HG03439 (cell line): ENCODE measurements around the gene NEK6.

Experiments used
- ATAC-seq: cut with Tn5 transposase; IDR thresholded peaks from one replicate; pipeline ENCODE4 v1.9.1; 2021; ENCODE audit warnings: mild to moderate bottlenecking, moderate library complexity; ENCODE audit not compliant: unreplicated experiment

NEK6 gene

DNA sequence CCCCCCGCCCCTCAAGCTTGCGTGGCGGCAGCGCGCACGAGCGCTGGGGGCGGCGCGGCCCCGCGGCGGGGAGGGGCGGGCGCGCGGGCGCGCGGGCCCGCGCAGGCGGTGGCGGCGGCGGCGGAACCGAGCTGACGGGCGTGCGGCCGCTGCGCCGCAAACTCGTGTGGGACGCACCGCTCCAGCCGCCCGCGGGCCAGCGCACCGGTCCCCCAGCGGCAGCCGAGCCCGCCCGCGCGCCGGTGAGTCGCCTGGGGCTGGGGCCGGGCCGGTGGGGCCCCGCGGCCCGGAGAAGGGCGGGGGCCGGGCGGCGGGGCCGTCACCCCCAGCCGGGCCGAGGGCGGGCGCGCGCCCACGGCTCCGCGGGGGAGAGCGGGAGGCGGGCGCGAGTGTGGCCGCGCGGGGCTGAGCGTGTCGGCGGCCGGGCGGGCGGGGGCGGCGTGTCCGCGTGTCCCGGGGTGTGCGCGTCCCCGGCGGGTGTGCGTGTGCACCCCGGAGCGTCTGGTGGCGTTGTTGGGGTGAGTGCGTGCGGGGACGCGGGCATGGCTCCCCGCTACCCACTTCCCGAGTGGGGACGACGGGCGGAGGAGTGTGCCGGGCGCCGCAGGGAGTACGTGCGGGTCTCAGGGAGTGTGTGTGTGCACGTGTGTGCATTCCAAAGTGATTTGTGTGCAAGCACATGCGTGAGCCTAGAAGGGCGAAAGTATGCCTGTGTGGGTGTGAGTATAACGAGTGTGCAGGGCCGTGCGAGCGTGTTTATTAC, at the start of gene NEK6:
Gene NEK6 (plus strand): TSS at position 106 of the 763 bp plus-strand sequence. CDS start 44,016 bp downstream, outside the sequence.
- no peak for ATAC-seq

DNA sequence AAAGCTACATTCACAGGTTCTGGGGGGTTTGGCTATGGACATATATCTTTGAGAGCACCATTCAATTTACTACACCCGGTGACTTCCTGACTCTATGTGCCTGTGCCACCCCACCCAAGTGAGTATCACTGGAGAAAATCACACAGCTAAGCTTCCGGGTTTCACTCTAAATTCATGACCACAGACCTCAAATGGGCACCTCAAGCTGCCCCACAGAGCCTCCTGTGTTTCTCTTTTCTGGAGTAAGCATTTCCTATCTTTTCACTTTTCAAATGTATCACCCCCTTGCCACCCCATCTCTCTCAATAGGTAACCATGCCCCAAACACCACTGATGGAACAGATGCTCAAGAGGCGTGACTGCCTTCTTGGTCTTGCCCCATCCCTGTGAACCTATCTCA, 49.2 kb upstream of the NEK6 start:
- no peak for ATAC-seq

GRCh38 chr9:124209279-124209678, 48.5 kb upstream of the NEK6 start:
- ATAC-seq = no peak

DNA sequence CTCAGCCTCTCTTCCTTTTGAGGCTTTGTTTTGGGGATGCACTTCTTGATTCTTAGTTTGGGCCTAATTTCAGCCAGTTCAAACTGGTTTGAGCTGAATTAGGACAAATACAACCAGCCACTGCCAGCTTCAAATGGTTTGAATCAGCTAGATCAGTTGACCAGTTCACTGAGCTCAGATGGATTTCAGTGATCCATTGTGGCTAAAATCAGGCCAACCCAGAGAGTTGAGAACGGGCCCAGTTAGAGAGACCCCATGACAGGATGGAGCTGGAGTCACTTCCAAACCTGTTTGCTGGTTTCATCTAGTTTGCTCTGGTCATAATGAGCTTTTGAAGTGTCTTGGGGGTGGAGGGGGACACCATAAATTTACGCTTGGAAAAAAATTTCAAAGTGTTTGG, 48.0 kb upstream of the NEK6 start:
- ATAC-seq = no peak

DNA sequence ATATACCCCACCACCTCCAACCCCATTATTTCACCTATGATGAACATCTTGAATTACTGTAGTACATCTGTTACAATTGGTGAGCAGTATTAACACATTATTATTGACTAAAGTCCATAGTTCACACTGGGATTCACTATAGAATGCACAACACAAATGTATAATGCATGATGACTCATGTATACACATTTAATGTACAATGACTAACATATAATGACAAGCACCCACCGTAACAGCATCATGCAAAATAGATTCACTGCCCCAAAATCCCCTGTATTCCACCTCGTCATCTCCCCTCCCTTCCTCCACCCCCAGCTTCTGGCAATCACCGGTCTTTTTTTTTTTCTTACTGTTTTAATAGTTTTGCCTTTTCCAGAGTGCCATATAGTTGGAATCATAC, 47.1 kb upstream of the NEK6 start:
- ATAC-seq = no peak

DNA sequence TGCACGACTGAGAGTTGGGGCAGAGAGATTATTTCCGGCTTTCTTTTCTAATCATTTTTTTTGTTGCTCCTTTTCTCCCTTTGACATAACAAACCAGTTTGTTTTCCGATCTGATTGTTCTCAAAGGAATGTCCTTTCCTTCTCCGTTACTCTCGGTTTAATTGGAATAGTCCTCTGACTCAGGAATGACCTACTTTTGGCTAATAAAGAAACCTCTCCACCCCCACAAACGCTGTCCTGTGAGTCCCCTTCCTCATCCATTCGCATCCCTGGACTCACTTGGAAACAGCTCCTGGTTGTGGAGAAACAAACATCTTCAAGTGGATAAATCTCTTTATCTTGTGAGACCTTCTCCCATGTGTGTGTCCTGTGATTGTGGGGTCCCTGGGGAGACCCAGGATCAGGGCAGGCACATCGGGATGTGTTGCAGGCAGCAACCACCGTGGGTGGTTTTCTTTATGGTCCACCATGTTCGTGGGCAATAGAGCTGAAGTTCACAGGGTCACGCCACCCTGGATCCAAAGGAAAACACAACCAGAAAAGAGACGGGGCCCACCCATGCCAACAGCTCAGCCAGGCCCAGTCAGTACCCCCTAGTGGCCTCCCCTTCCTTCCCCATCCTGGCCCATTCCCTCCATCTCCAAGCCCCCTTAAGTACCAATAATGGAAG, 45.2 kb upstream of the NEK6 start:
- ATAC-seq = no peak

- ATAC-seq = no peak
Observed at GRCh38 chr9:124213396-124213795, 44.4 kb upstream of the NEK6 start.

- ATAC-seq = no peak
Observed at GRCh38 chr9:124214116-124214515, 43.6 kb upstream of the NEK6 start.

DNA sequence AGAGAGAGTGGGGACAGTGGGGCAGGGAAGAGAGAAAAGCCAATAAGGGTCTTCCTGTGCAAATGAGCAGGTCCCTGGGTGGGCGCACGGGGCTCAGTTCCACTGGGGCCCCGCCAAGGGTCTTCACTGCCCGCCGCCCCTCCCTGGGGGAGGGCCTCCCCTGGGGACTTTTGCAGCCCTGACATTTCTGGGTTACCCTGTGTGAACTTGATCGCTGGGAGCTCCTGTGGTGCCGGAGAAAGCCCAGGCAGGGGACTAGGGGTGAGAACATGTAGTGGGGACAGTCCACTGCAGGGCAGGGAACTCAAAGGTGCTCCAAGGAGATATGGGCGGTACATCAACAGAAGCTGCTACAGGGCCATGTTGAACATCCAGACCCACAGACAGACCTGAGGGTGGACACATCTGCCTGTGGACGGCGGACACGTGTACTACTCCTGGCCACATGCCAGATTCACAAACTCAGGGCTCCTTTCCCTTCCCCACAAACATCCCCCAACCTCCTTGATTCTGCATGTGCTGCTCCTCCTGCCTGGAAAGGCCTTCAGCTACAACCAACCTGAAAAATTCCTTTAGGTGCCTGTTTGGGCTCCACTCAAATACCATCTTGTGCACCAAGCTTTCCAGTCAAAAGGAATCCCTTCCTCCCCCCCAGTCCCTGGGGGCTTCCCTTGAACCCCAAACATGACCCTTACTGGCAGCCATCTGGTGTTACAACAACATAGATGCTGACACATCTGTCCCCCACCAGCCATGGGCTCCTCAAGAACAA, 43.0 kb upstream of the NEK6 start:
- ATAC-seq = no peak

DNA sequence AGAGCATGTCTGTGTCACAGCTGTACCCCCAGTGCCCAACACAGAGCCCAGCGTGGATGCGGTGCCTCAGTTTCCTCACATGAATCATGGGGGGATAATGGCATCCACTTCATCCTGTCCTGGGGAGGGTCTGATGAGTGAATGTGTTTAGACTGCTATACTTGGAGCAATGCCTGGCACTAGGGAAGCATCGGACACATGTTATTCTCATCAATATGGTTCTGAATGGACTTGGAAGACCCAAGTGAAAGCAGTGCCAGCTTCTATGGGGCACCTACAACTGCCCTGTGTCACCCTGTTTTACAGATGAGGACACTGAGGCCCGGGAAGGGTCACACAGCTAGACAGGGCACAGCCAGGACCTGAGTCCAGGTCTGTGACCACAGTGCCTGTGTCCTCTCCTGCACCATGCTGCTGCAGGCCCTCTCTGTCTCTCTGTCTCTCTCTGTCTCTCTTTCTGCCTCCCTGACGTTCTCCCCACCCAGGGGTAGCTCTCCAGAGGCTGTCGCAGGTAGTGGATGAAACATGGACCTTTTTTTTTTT, 42.3 kb upstream of the NEK6 start:
- no peak for ATAC-seq

GRCh38 chr9:124215956-124216355, 41.8 kb upstream of the NEK6 start:
- ATAC-seq = no peak

DNA sequence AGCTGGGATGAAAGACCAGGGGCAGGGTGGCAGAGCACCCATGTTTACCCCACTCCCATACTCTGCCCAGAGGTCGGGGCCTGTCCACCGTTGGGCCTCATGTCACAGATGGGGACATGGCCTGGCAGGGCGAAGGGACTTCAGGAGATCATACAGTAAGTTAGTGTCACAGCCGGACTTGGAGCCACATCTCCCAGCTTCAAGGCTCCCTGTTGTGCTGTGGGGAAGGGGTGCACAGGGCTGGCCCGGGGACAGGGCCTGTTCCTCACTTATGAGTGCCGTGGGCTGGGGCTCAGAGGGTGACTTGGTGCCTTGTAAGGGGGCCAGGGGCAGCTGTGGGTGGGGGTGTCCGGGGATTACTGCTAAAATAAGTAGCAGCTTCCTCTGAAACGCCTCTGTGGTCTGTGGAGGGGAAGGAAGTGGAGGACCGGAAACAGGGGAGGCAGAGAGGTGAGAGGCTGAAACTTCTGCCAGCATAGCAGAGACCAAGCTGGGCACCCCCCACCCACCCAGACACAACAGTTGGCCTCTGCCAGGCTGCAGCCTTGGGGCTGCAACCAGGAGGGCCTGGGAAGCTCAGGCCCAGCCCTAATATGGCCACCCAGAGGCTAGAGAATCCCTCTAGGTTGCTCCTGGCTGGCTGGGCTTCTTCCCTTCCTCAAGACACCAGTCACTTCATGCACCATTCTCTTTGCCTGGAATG, 41.1 kb upstream of the NEK6 start:
- ATAC-seq = no peak

DNA sequence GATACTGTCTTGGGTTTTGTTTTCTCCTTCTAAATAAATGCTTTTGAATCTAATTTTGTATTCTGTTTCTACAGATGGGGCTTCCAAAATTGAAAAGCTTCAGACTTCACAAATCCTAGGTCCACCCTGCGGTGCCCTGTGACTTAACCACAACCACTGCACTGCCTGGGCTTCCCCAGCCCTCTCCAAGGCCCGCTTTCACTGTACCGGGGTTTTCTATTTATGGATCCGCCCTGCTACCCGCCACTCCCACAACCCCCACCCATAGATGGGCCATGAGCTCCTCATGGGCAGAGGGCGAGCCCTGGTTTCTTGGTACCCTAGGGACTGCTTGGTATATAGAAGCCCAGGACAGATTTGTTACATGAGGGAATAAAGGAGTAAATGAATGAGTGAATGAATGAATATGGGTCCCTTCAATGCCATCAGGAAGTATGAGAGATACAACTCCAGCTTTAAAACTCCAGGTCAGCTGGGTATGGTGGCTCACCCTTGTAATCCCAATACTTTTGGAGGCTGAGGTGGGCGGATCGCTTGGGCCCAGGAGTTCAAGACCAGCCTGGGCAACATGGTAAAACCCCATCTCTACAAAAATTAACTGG, 39.8 kb upstream of the NEK6 start:
- ATAC-seq = peak; percentile 15

DNA sequence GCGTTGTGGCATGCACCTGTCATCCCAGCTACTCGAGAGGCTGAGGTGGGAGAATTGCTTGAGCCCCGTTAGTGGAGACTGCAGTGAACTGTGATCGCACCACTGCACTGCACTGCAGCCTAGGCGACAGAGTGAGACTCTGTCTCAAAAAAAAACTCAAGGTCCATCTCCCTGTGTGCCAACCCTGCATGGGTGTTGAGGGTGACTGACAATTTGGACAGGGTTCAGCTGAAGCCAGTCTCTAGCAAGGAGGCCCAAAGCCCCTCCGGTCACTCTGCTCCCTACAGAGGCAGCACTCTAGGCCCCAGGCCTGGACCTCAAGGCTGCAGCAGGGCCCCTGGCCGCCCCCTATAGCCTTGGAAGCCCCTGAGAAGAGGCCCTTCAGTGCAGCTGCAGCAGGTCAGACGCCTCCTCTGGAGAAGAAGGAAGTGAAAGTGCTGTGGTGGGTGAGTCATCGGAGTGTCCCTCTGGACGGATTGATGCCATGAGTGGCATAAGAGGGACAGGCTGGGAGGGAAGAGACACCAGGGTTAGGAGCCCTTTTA, 39.2 kb upstream of the NEK6 start:
- ATAC-seq = peak; percentile 55

GRCh38 chr9:124218987-124219461, 38.7 kb upstream of the NEK6 start:
- no peak for ATAC-seq

DNA sequence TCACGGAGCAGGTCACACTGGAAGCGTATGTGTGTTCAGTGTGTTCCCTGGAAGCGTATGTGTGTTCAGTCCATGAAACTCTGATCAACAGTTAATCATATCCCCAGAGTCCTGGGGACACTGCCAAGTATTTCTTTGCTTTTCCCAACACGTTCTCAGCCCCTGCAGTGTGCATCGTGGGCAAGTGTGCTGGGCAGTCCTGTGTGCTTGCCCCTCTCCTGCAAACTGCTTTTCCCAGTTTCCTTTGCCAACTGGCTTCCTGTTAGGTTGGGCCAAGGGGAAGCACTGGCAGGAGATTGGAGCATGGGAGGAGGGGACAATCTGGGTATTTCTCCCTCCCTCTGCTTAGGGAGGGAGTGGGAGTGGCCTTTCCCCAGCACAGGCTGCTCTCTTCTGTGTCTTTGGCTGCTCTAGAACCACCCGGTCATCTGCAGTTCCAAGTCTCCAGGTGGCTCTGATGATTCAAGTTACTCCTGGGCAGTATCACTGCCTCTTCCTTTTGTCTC, 36.8 kb upstream of the NEK6 start:
- ATAC-seq = no peak

DNA sequence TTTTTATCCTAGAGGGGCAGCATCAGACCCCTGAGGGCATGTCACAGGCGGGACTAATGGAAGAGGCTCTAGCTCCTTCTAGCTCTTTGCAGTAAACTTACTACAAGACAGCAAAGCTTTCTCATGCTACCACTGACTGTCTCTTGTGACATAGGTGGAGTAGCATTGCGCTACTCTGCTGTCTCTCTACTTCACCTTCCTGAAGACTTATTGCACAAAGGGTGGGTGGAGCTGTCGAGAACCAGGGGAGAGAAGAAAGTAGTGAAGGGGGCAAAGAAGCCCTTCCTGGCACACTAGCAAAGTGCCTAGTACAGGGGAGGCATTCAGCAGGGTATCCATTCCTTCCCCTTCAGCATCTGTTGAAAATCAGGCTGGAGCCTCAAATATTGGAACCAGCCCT, 36.1 kb upstream of the NEK6 start:
- no peak for ATAC-seq

- no peak for ATAC-seq
Observed at GRCh38 chr9:124222109-124222508, 35.6 kb upstream of the NEK6 start.

DNA sequence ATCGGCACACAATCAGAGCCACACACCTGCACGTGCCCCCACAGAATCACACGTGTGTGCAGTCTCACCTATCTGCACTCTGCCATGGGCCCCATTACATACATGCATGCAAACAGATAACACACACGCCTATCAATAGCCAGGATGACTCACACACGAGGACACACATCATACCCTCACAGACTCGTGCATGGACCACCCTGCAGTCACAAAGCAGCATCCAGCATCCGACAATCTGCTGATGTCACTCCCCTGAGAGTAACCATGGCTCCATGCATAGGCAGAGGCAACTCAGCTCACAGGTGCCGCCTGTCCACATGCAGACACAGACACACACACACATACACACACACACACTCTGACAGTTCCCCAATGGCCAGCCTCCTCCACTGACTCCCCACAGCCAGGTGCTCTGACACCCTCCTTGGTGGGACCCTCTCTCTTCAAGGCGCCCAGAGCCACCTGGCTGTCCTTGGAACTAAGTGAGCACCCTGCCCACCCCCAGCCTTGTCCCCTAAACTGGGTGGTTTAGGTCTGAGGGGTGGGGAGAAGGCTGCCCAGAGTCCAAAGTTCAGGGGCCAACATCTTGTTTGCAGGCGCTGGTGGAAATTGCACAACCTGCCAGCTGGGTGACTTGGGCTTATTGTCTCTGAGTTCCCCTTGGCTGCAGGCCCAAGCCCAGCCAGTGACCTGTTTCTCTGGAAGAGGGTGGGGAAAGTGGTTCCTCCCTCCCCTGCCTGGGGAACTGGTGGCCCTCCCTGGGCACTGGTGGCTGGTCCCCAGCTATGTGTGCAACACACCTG, 34.6 kb upstream of the NEK6 start:
- no peak for ATAC-seq
